ENCODE results near the gene CHD1. TPM values are rescaled to one million over a fixed set of nuclear protein-coding genes. Genes with fewer than 3 reads are reported as not detected.

The CHD1 gene
- total RNA-seq, 1 donor from 2014 or later: 35.5 TPM

DNA sequence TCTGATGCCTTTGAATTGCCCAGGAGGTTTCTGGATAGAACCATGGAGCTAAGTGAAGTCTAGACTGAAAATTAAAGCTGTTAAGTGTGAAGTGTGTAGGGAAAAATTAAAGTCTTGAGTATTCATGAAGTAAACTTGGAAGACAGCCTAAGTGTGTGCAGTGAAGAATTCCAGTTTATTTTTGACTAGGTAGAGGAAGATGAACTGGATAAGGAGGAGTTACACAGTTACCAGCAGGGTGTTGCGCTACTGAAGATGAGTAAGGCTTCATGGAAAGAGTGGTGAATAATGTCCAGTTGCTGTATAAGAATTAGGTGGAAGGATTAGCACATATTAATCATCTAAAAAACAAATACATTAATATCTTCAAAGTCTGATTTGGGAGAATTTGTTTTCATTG lies 5.7 kb upstream of the CHD1 start:
- no peaks in the 10 kb centered on the region for H3K27me3 ChIP-seq

GRCh38 chr5:98933445-98934072 lies 4.8 kb upstream of the CHD1 start:
- Histone ChIP-seq H3K27me3 (no peaks in the 10 kb centered on the region), H3K4me1 (peaks cover 0 to 13% of the 10 kb centered on the region in 2 donors), H3K9me3 (no peaks in the 10 kb centered on the region), H3K27ac (peak overlapping the region; percentile 31 to 37), H3K4me3 (no peak overlapping the region), H3K36me3 (no peaks in the 10 kb centered on the region)
- no peak for TF ChIP-seq CTCF (IDR thresholded peaks at IDR 0.05)
- no peak for DNase-seq (ENCODE audit: low spot score in 2 of 2)
- intact Hi-C loops (cut with DNase I): no loop called here

More for the DNA sequence above, 5.7 kb upstream of the CHD1 start:
- no peak for DNase-seq (ENCODE audit: low spot score in 2 of 2)
- Histone ChIP-seq H3K9me3 (no peaks in the 10 kb centered on the region), H3K4me1 (peaks cover 0 to 14% of the 10 kb centered on the region in 2 donors), H3K27ac (peak overlapping the region in 1 of 2 donors; percentile 0), H3K36me3 (no peaks in the 10 kb centered on the region), H3K4me3 (no peak overlapping the region)
- intact Hi-C loops (cut with DNase I): no loop called here
- TF ChIP-seq CTCF (IDR thresholded peaks at IDR 0.05): no peak

- Histone ChIP-seq H3K9me3 (no peaks in the 10 kb centered on the region), H3K4me1 (peaks cover 0 to 20% of the 10 kb centered on the region in 2 donors), H3K27me3 (no peaks in the 10 kb centered on the region), H3K4me3 (no peak overlapping the region), H3K27ac (peak overlapping the region in 1 of 2 donors; percentile 100), H3K36me3 (no peaks in the 10 kb centered on the region)
- no peak for TF ChIP-seq CTCF (IDR thresholded peaks at IDR 0.05)
- DNase-seq (ENCODE audit: low spot score in 2 of 2): no peak
- intact Hi-C loops (cut with DNase I): no loop called here
These were observed 2.4 kb upstream of the CHD1 start for GRCh38 chr5:98930972-98931762.

- Histone ChIP-seq H3K27me3 (no peaks in the 10 kb centered on the region), H3K4me1 (peaks cover 0 to 20% of the 10 kb centered on the region in 2 donors)
- intact Hi-C loops (cut with DNase I): loop anchor here (1.0 to 5.0 kb wide), 3 partner anchors 157 to 1995 kb away; partner anchors contain the start of genes RGMB and RIOK2
These were observed 997 bp upstream of the CHD1 start for GRCh38 chr5:98929710-98930298.

More at GRCh38 chr5:98929710-98930298, 997 bp upstream of the CHD1 start:
- DNase-seq (ENCODE audit: low spot score in 2 of 2): no peak
- no peaks in the 10 kb centered on the region for H3K9me3 ChIP-seq
- no peak for TF ChIP-seq CTCF (IDR thresholded peaks at IDR 0.05)
- peak overlapping the region; percentile 91 to 93 for H3K4me3 ChIP-seq
- peak overlapping the region; percentile 100 for H3K27ac ChIP-seq
- H3K36me3 ChIP-seq: peaks cover 0 to 7% of the 10 kb centered on the region in 2 donors

Data from ascending aorta (tissue), 2 donors.